HCT116 (cell line): ENCODE results near the gene FMN1. TPM values are rescaled to one million over a fixed set of nuclear protein-coding genes. Genes with fewer than 3 reads are reported as not detected.

ENCODE experiments used
- ATAC-seq: fragments of 200-7000 bp; cut with Tn5 transposase; 2 replicates; pipeline ENCODE4 v1.9.1; 2020; ENCODE audit warnings: mild to moderate bottlenecking, moderate library complexity
- BruUV-seq: library from RNA; stranded (reverse); fragments of 400-500 nt; replicated peaks from 2 replicates; lab custom pipeline; 2021; lab: Mats Ljungman, UMichigan
- CTCF ChIA-PET: fragments of 300-600 bp; sonication (Branson Sonifier 250); formaldehyde crosslinking; loops from one replicate; lab custom pipeline; 2021; ENCODE audit warnings: antibody characterized with exemption; lab: Charles Lee
- POLR2A ChIA-PET: fragments of 300-600, 350-600 bp; sonication (Branson Sonifier 250); formaldehyde crosslinking; loops from one replicate; lab custom pipeline; 2021; ENCODE audit warnings: antibody characterized with exemption; lab: Charles Lee
- RAD21 ChIA-PET, 2 experiments: fragments of 300-600 bp; sonication (Branson Sonifier 250); formaldehyde crosslinking; loops; one replicate each; lab custom pipeline; 2023; ENCODE audit warnings: low total read pairs in 2 of 2; ENCODE audit not compliant: uncharacterized antibody in 2 of 2, unreplicated experiment in 2 of 2, low non-redundant PET in 1 of 2; lab: Charles Lee
- DNase-seq: peaks from one replicate; pipeline ENCODE4 v3.0.0-alpha.2; 2010; ENCODE audit warnings: low read depth, low spot score
- H2AFZ ChIP-seq: fragments of 200-600 bp; shearing (Covaris generic), sonication (generic); 2 replicates; pipeline ENCODE4 v1.6.1; 2017; ENCODE audit warnings: low read depth, mixed run types, mixed read lengths, antibody characterized with exemption, low read length; ENCODE audit not compliant: poor library complexity, severe bottlenecking
- H3K27ac ChIP-seq: 2 replicates; pipeline ENCODE4 v1.5.1; 2012; ENCODE audit warnings: low read depth, low read length
- H3K27me3 ChIP-seq: fragments of 200-600 bp; sonication (generic); 2 replicates; pipeline ENCODE4 v1.6.1; 2016; ENCODE audit warnings: mixed run types, low read length, mixed read lengths; ENCODE audit not compliant: insufficient read depth
- H3K36me3 ChIP-seq, 2 experiments: fragments of 200-500 bp in 1 of 2; fragments of 200-600 bp in 1 of 2; sonication (Bioruptor generic) in 1 of 2; sonication (generic) in 1 of 2; 2 replicates each; pipeline versions ENCODE4 v1.5.1 to v1.6.1; 2014 to 2016; ENCODE audit warnings: low read length in 2 of 2, inconsistent platforms in 1 of 2, mixed read lengths in 1 of 2, mixed run types in 1 of 2; ENCODE audit not compliant: insufficient read depth in 2 of 2, control insufficient read depth in 1 of 2
- H3K4me1 ChIP-seq, 2 experiments: fragments of 200-600 bp in 1 of 2; sonication (generic) in 1 of 2; 2 replicates each; pipeline versions ENCODE4 v1.5.1 to v1.6.1; 2012 to 2017; ENCODE audit warnings: low read length in 2 of 2, inconsistent platforms in 1 of 2, mild to moderate bottlenecking in 1 of 2, mixed read lengths in 1 of 2, mixed run types in 1 of 2, moderate library complexity in 1 of 2; ENCODE audit not compliant: insufficient read depth in 2 of 2, control insufficient read depth in 1 of 2
- H3K4me2 ChIP-seq: fragments of 200-600 bp; sonication (generic); 2 replicates; pipeline ENCODE4 v1.6.1; 2017; ENCODE audit warnings: mixed run types, low read length, mixed read lengths
- H3K4me3 ChIP-seq, 2 experiments: fragments of 200-600 bp in 1 of 2; sonication (generic) in 1 of 2; replicated peaks in 1 of 2; 2 replicates each; pipeline ENCODE4 v1.5.1; 2011 to 2016; ENCODE audit warnings: low read length in 2 of 2, control low read depth in 1 of 2, low read depth in 1 of 2, mild to moderate bottlenecking in 1 of 2, mixed read lengths in 1 of 2, mixed run types in 1 of 2
- H3K79me2 ChIP-seq: fragments of 200-600 bp; sonication (generic); 2 replicates; pipeline ENCODE4 v1.6.1; 2017; ENCODE audit warnings: mild to moderate bottlenecking, mixed run types, low read length, moderate library complexity, mixed read lengths; ENCODE audit not compliant: insufficient read depth
- H3K9ac ChIP-seq: fragments of 200-600 bp; sonication (generic); 2 replicates; pipeline ENCODE4 v1.6.1; 2016; ENCODE audit warnings: low read length, mixed read lengths
- H3K9me2 ChIP-seq: fragments of 200-600 bp; sonication (generic), shearing (Covaris generic); 2 replicates; pipeline ENCODE4 v1.6.1; 2017; ENCODE audit warnings: mixed run types, mild to moderate bottlenecking, moderate library complexity; ENCODE audit not compliant: insufficient read depth
- H3K9me3 ChIP-seq, 2 experiments: fragments of 200-500 bp in 1 of 2; fragments of 200-600 bp in 1 of 2; sonication (Bioruptor generic) in 1 of 2; sonication (generic) in 1 of 2; 2 replicates each; pipeline ENCODE4 v1.6.1; 2014 to 2017; ENCODE audit warnings: low read length in 2 of 2, mixed read lengths in 2 of 2, inconsistent platforms in 1 of 2, low read depth in 1 of 2, mild to moderate bottlenecking in 1 of 2, mixed run types in 1 of 2, moderate library complexity in 1 of 2; ENCODE audit not compliant: control insufficient read depth in 1 of 2, insufficient read depth in 1 of 2
- H4K20me1 ChIP-seq: fragments of 200-600 bp; sonication (generic), shearing (Covaris generic); 2 replicates; pipeline ENCODE4 v1.6.1; 2017; ENCODE audit warnings: mixed run types, mild to moderate bottlenecking, moderate library complexity; ENCODE audit not compliant: insufficient read depth
- ATF3 ChIP-seq: IDR thresholded peaks from 2 replicates; pipeline ENCODE4 v1.6.1; 2012
- CEBPB ChIP-seq: IDR thresholded peaks from 2 replicates; pipeline ENCODE4 v1.6.1; 2012; ENCODE audit warnings: low read depth
- CTCF ChIP-seq, 3 experiments: fragments of 200-600 bp in 1 of 3; sonication (generic) in 1 of 3; IDR thresholded peaks in 2 of 3; conservative IDR thresholded peaks in 1 of 3; 2 replicates each; pipeline ENCODE4 v1.5.1; 2012 to 2017; ENCODE audit warnings: low read depth in 2 of 3, low read length in 2 of 3, antibody characterized with exemption in 1 of 3, borderline replicate concordance in 1 of 3, control low read depth in 1 of 3, mild to moderate bottlenecking in 1 of 3, mixed read lengths in 1 of 3, mixed run types in 1 of 3, moderate library complexity in 1 of 3; ENCODE audit not compliant: insufficient read depth in 1 of 3
- ELF1 ChIP-seq: IDR thresholded peaks from 2 replicates; pipeline ENCODE4 v1.6.1; 2012; ENCODE audit warnings: low read depth, borderline replicate concordance
- EZH2 ChIP-seq: fragments of 200-600 bp; sonication (generic); IDR thresholded peaks from 2 replicates; pipeline ENCODE4 v1.6.1; 2017; ENCODE audit warnings: antibody characterized with exemption, mixed run types
- EZH2phosphoT487 ChIP-seq: fragments of 200-600 bp; IDR thresholded peaks from 2 replicates; pipeline ENCODE4 v1.6.1; 2018; ENCODE audit warnings: antibody characterized with exemption, borderline replicate concordance
- FOSL1 ChIP-seq: IDR thresholded peaks from 2 replicates; pipeline ENCODE4 v1.6.1; 2012; ENCODE audit warnings: low read depth
- JUND ChIP-seq: IDR thresholded peaks from 2 replicates; pipeline ENCODE4 v1.6.1; 2012
- MAX ChIP-seq: IDR thresholded peaks from 2 replicates; pipeline ENCODE4 v1.6.1; 2012
- POLR2A ChIP-seq: IDR thresholded peaks from 2 replicates; pipeline ENCODE4 v1.7.0; 2011; ENCODE audit warnings: borderline replicate concordance; ENCODE audit not compliant: insufficient read depth, insufficient read length; ENCODE audit errors: extremely low read depth
- RAD21 ChIP-seq: IDR thresholded peaks from 2 replicates; pipeline ENCODE4 v1.6.1; 2012; ENCODE audit warnings: low read depth, mild to moderate bottlenecking
- REST ChIP-seq: IDR thresholded peaks from 2 replicates; pipeline ENCODE4 v1.6.1; 2012; ENCODE audit warnings: low read depth
- SIN3A ChIP-seq: IDR thresholded peaks from 2 replicates; pipeline ENCODE4 v1.6.1; 2012; ENCODE audit warnings: low read depth
- SRF ChIP-seq: IDR thresholded peaks from 2 replicates; pipeline ENCODE4 v1.6.1; 2012; ENCODE audit warnings: low read depth
- YY1 ChIP-seq: IDR thresholded peaks from 2 replicates; pipeline ENCODE4 v1.6.1; 2011; ENCODE audit warnings: low read length, low read depth, moderate library complexity, mild to moderate bottlenecking; ENCODE audit not compliant: insufficient replicate concordance; ENCODE audit errors: extremely low read depth
- ZNF274 ChIP-seq: fragments of 200-500 bp; sonication (Bioruptor generic); IDR thresholded peaks from 2 replicates; pipeline ENCODE4 v1.6.1; 2014; ENCODE audit warnings: mild to moderate bottlenecking, low read depth, low read length, inconsistent platforms
- intact Hi-C: fragments of 100-400 bp; cut with micrococcal nuclease; formaldehyde crosslinking; loops from 2 replicates; pipeline ENCODE4 v1.10.0; 2022
- total RNA-seq: library from RNA; stranded (reverse); gene quantifications from one replicate; pipeline ENCODE4 v1.2.1, GENCODE V29; 2021; ENCODE audit not compliant: unreplicated experiment

Gene FMN1
- total RNA-seq, 1 experiment from 2014 or later, result 0.39 TPM

- ATAC-seq (no peak), DNase-seq (no peak)
- Histone ChIP-seq H3K4me2 (no peak overlapping the region), H3K27ac (no peak overlapping the region), H3K27me3 (no peaks in the 10 kb centered on the region), H4K20me1 (no peaks in the 10 kb centered on the region), H3K36me3 (no peaks in the 10 kb centered on the region), H3K4me3 (no peak overlapping the region), H2AFZ (no peak overlapping the region), H3K4me1 (no peaks in the 10 kb centered on the region), H3K79me2 (no peaks in the 10 kb centered on the region), H3K9me3 (no peaks in the 10 kb centered on the region), H3K9me2 (no peaks in the 10 kb centered on the region; the same call in 1 of the 2 replicates), H3K9ac (no peak overlapping the region)
- CTCF ChIA-PET, result interaction anchor here (0.7 to 5.8 kb wide), 7 partner anchors 9 to 308 kb away, joined by 3 to 38 read pairs (median 5); no protein-coding TSS in a partner anchor
- RAD21 ChIA-PET, result interaction anchor here in 1 of 2 experiments (1.3 kb wide), 1 partner anchor 176 kb away, joined by 4 read pairs; no protein-coding TSS in a partner anchor
- POLR2A ChIA-PET, result no interaction called here
- TF ChIP-seq SIN3A (no peak), MAX (no peak), JUND (no peak), CEBPB (no peak), SRF (no peak)
- intact Hi-C loops, result loop anchor here (5.0 kb wide), 2 partner anchors 175 to 290 kb away; no protein-coding TSS in a partner anchor
- no TSS peak for BruUV-seq
Observed at GRCh38 chr15:32957219-32957618, 237.3 kb downstream of the FMN1 start.

GRCh38 chr15:32956711-32957110 is 237.8 kb downstream of the FMN1 start:
- intact Hi-C loops, result loop anchor here (5.0 kb wide), 2 partner anchors 176 to 289 kb away; no protein-coding TSS in a partner anchor
- POLR2A ChIA-PET, result no interaction called here
- H2AFZ ChIP-seq, result no peak overlapping the region
- RAD21 ChIA-PET, result interaction anchor here (0.8 to 1.3 kb wide), 6 partner anchors 112 to 294 kb away, joined by 3 to 8 read pairs (median 4); no protein-coding TSS in a partner anchor
- no peak overlapping the region for H3K4me2 ChIP-seq
- no peaks in the 10 kb centered on the region; the same call in 1 of the 2 replicates for H3K9me2 ChIP-seq
- H3K9ac ChIP-seq, result no peak overlapping the region
- no peaks in the 10 kb centered on the region for H3K9me3 ChIP-seq
- no peaks in the 10 kb centered on the region for H4K20me1 ChIP-seq
- ATAC-seq (no peak), DNase-seq (no peak)
- H3K4me3 ChIP-seq, result no peak overlapping the region
- H3K27me3 ChIP-seq, result no peaks in the 10 kb centered on the region
- no peak overlapping the region for H3K27ac ChIP-seq
- no TSS peak for BruUV-seq
- H3K36me3 ChIP-seq, result no peaks in the 10 kb centered on the region
- H3K79me2 ChIP-seq, result no peaks in the 10 kb centered on the region
- no peaks in the 10 kb centered on the region for H3K4me1 ChIP-seq
- CTCF ChIA-PET, result interaction anchor here (0.6 to 5.8 kb wide), 11 partner anchors 9 to 307 kb away, joined by 3 to 38 read pairs (median 4); no protein-coding TSS in a partner anchor
- TF ChIP-seq CTCF (IDR thresholded peaks at IDR 0.05 in 2 of 3, conservative IDR thresholded peaks at IDR 0.05 in 1 of 3; ENCODE audit: borderline replicate concordance in 1 of 3, insufficient read depth in 1 of 3, low read depth in 2 of 3, low read length in 2 of 3), result no peak
- TF ChIP-seq RAD21, result no peak
- no peak for TF ChIP-seq FOSL1
- no peak for TF ChIP-seq ATF3
- no peak for TF ChIP-seq SIN3A
- TF ChIP-seq EZH2, result no peak
- no peak for TF ChIP-seq YY1
- TF ChIP-seq ZNF274, result no peak
- no peak for TF ChIP-seq EZH2phosphoT487
- TF ChIP-seq POLR2A, result no peak
- no peak for TF ChIP-seq ELF1
- TF ChIP-seq REST, result no peak
